ENCODE results near the gene LMNTD2. TPM values are rescaled to one million over a fixed set of nuclear protein-coding genes. Genes with fewer than 3 reads are reported as not detected.
A peak's percentile ranks its signal among the peaks of the same experiment; 100 is the strongest.

Gene LMNTD2
- total RNA-seq = 1 to 10 TPM; 1.3 to 5.9 (median 3.2) TPM

GRCh38 chr11:560305-561147, at the start of gene LMNTD2, which contains the start of gene RASSF7:
LMNTD2 (minus strand) TSS chr11:560738; CDS start chr11:560716, 22 bp downstream.
RASSF7 (plus strand) TSS chr11:560970; CDS start chr11:561769, 799 bp downstream.
- Histone ChIP-seq H3K4me1 (peaks cover 0 to 34% (median 11%) of the 10 kb centered on the region in 4 donors), H3K27me3 (peaks cover 0 to 48% of the 10 kb centered on the region in 2 donors), H3K4me3 (peak within 1 kb of the TSS; percentile 44 to 97 (median 70)), H3K9me3 (no peaks in the 10 kb centered on the region), H3K36me3 (no peaks in the 10 kb centered on the region), H3K27ac (peak within 1 kb of the TSS in 2 of 4 donors; percentile 83 to 88)
- TF ChIP-seq POLR2A (IDR thresholded peaks at IDR 0.05) (no peak), EP300 (IDR thresholded peaks at IDR 0.05) (peak in 1 of 2 donors; percentile 34), CTCF (IDR thresholded peaks at IDR 0.05) (peak in 2 of 5 experiments; percentile 21 to 39)
- WGBS, 2 donors = 3 to 8% methylated on average over 12 to 45 of the region's 95 CpGs
- DNase-seq (ENCODE audit: low spot score in 2 of 2) = peak; percentile 84 to 87

DNA sequence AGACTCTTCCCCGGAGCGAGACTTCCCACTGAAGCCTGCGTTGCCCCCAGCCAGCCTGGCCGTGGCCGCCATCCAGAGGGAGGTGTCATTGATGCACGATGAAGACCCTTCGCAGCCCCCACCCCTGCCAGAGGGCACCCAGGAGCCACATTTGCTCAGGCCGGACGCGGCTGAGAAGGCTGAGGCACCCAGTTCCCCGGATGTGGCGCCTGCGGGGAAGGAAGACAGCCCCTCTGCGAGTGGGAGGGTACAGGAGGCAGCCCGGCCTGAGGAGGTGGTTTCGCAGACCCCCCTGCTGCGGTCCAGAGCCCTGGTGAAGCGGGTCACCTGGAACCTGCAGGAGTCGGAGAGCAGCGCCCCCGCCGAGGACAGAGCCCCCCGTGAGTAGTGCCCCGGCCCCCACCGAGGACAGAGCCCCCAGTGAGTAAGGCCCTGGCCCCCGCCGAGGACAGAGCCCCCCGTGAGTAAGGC, 48.8 kb upstream of the LMNTD2 start:
- Histone ChIP-seq H3K27ac (no peak overlapping the region), H3K27me3 (no peaks in the 10 kb centered on the region), H3K36me3 (peaks cover 4 to 98% (median 53%) of the 10 kb centered on the region in 3 donors), H3K9me3 (no peaks in the 10 kb centered on the region), H3K4me3 (no peak overlapping the region), H3K4me1 (peaks cover 0 to 16% (median 7%) of the 10 kb centered on the region in 4 donors)
- 87 to 93% methylated on average over 18 to 20 of the region's 28 CpGs for WGBS, 2 donors
- DNase-seq (ENCODE audit: low spot score in 2 of 2) = no peak
- TF ChIP-seq CTCF (IDR thresholded peaks at IDR 0.05) (no peak), POLR2A (IDR thresholded peaks at IDR 0.05) (no peak), EP300 (IDR thresholded peaks at IDR 0.05) (no peak)

DNA sequence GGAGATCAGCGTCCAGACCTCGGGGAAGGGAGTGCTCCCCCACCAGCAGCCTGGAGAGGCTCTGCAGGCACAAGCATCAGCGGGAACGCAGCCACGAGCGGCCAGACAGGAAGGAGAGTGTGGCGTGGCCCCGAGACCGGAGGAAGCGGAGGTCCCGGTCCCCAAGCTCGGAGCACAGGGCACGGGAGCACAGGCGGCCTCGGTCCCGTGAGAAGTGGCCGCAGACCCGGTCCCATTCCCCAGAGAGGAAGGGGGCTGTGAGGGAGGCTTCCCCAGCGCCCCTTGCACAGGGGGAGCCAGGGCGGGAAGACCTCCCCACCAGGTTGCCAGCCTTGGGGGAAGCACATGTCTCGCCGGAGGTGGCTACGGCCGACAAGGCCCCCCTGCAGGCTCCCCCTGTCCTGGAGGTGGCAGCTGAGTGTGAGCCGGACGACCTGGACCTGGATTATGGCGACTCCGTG, 48.3 kb upstream of the LMNTD2 start:
- Histone ChIP-seq H3K27ac (no peak overlapping the region), H3K36me3 (peaks cover 4 to 98% (median 56%) of the 10 kb centered on the region in 3 donors)

GRCh38 chr11:607971-608659, 47.6 kb upstream of the LMNTD2 start:
- Histone ChIP-seq H3K36me3 (peaks cover 4 to 100% (median 56%) of the 10 kb centered on the region in 3 donors), H3K4me3 (no peak overlapping the region), H3K4me1 (peaks cover 0 to 5% (median 0%) of the 10 kb centered on the region in 4 donors), H3K27me3 (no peaks in the 10 kb centered on the region), H3K9me3 (no peaks in the 10 kb centered on the region), H3K27ac (no peak overlapping the region)
- TF ChIP-seq EP300 (IDR thresholded peaks at IDR 0.05) = no peak
- no peak for TF ChIP-seq POLR2A (IDR thresholded peaks at IDR 0.05)
- WGBS, 2 donors = 83 to 85% methylated on average over 31 to 40 of the region's 45 CpGs
- DNase-seq (ENCODE audit: low spot score in 2 of 2) = no peak

More for the DNA sequence above, 48.3 kb upstream of the LMNTD2 start:
- Histone ChIP-seq H3K27me3 (no peaks in the 10 kb centered on the region), H3K4me3 (no peak overlapping the region), H3K9me3 (no peaks in the 10 kb centered on the region), H3K4me1 (peaks cover 0 to 11% (median 2%) of the 10 kb centered on the region in 4 donors)
- DNase-seq (ENCODE audit: low spot score in 2 of 2) = no peak
- no peak for TF ChIP-seq EP300 (IDR thresholded peaks at IDR 0.05)
- TF ChIP-seq POLR2A (IDR thresholded peaks at IDR 0.05) = no peak
- TF ChIP-seq CTCF (IDR thresholded peaks at IDR 0.05) = no peak
- 75 to 88% methylated on average over 21 to 28 of the region's 28 CpGs for WGBS, 2 donors

- 86 to 89% methylated on average over 1 to 27 of the region's 35 CpGs for WGBS, 2 donors
- no peak for DNase-seq (ENCODE audit: low spot score in 2 of 2)
- no peak overlapping the region for H3K4me3 ChIP-seq
- no peaks in the 10 kb centered on the region for H3K27me3 ChIP-seq
- TF ChIP-seq CTCF (IDR thresholded peaks at IDR 0.05) = no peak
- no peak for TF ChIP-seq POLR2A (IDR thresholded peaks at IDR 0.05)
- TF ChIP-seq EP300 (IDR thresholded peaks at IDR 0.05) = no peak
- H3K9me3 ChIP-seq = no peaks in the 10 kb centered on the region
- no peaks in the 10 kb centered on the region for H3K4me1 ChIP-seq
- H3K27ac ChIP-seq = peak overlapping the region in 1 of 4 donors; percentile 63
- H3K36me3 ChIP-seq = peaks cover 4 to 100% (median 56%) of the 10 kb centered on the region in 3 donors
Observed at GRCh38 chr11:607020-607780, 46.7 kb upstream of the LMNTD2 start.

All from tibial nerve (tissue), 4 donors.